ENCODE results near the gene SCNN1B.

The SCNN1B gene

DNA sequence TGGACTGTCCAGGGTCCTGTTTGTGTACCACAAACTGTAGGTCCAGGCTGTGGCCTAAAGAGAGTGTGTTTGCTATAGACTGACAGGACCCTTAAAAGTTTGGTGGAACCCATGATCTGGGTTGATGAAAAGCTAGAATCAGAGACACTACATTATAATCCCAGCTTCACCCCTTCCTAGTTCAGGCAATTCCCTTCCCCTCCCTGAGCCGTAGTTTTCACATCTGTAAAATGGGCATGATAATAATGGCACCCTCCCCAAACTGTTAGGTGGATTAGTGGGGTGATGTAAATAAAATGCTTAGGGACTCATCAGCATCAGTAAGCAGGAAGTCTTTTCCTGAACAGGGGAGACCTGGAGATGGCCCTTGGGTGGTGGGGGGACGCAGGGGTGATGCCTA, 2.5 kb downstream of the SCNN1B start:
- TF ChIP-seq, protein P1, sequence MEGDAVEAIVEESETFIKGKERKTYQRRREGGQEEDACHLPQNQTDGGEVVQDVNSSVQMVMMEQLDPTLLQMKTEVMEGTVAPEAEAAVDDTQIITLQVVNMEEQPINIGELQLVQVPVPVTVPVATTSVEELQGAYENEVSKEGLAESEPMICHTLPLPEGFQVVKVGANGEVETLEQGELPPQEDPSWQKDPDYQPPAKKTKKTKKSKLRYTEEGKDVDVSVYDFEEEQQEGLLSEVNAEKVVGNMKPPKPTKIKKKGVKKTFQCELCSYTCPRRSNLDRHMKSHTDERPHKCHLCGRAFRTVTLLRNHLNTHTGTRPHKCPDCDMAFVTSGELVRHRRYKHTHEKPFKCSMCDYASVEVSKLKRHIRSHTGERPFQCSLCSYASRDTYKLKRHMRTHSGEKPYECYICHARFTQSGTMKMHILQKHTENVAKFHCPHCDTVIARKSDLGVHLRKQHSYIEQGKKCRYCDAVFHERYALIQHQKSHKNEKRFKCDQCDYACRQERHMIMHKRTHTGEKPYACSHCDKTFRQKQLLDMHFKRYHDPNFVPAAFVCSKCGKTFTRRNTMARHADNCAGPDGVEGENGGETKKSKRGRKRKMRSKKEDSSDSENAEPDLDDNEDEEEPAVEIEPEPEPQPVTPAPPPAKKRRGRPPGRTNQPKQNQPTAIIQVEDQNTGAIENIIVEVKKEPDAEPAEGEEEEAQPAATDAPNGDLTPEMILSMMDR (IDR thresholded peaks at IDR 0.05; ENCODE audit: insufficient read depth, low read length, missing control alignments), result no peak
- H3K4me3 ChIP-seq (ENCODE audit: low read depth, low read length), result no peak overlapping the region
- ChIA-PET CTCF (no interaction called here), POLR2A (no interaction called here)
- DNase-seq (ENCODE audit: low read depth, low spot score), result no peak

DNA sequence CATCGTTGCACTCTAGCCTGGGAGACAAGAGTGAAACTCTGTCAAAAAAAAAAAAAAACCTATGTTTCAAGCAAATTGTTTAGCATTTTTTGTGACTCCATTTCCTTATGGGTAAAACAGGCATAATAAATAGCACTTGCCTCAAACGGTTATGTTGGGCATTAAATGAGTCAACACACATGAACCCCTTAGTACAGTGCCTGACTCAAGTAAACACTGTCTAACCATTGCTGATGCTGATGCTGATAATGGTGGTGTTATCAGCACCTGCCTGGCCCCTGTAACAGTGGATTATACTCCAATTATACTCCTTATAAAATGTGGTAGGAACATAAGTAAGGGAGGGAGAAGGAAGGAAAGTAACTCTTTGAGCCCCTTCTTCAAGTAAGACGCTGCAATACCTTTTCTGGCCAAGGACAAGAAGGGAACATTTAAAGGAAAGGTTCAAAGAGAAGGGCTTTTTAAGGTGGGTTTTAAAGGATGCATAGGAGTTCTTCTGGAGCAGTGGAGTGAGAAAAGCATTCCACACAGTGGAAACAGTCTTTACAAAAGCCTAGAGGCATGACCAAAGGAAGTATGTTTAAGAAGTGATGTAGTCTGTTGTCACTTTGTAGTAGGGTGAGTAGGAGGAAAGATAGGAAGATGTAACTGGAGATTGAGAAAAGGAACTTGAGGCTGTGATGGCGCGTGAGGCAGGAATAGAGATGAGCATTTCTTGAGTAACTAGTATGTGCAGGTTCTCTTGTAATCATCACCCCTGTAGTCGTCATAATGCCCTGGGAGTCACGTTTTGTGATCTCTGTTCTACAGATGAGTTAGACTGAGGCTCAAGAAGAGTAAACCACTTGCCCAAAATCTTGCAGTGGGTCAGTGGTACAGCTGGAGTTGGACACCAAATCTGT, 4.3 kb downstream of the SCNN1B start:
- TF ChIP-seq, protein P1 (IDR thresholded peaks at IDR 0.05; ENCODE audit: insufficient read depth, low read length, missing control alignments), result no peak
- DNase-seq (ENCODE audit: low read depth, low spot score), result no peak
- ChIA-PET POLR2A (no interaction called here), CTCF (no interaction called here)
- no peak overlapping the region for H3K4me3 ChIP-seq (ENCODE audit: low read depth, low read length)

DNA sequence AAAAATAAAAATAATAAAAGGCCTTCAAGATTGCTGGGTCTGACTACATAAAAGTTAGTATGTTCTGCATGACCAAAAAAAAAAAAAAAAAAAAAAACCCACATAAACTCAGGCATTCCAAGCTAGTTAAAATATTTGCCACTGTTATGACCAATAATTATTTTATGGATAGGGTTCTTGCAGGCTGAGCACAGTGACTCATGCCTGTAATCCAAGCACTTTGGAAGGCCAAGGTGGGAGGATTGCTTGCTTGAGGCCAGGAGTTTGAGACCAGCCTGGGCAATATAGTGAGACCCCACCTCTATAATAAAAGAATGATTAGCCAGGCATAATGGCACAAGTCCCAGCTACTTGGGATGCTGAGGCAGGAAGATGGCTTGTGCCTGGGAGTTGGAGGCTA, 8.1 kb downstream of the SCNN1B start:
- POLR2A ChIA-PET, result no interaction called here
- DNase-seq (ENCODE audit: low read depth, low spot score), result no peak
- CTCF ChIA-PET, result no interaction called here
- H3K4me3 ChIP-seq (ENCODE audit: low read depth, low read length), result no peak overlapping the region
- TF ChIP-seq, protein P1 (IDR thresholded peaks at IDR 0.05; ENCODE audit: insufficient read depth, low read length, missing control alignments), result no peak

DNA sequence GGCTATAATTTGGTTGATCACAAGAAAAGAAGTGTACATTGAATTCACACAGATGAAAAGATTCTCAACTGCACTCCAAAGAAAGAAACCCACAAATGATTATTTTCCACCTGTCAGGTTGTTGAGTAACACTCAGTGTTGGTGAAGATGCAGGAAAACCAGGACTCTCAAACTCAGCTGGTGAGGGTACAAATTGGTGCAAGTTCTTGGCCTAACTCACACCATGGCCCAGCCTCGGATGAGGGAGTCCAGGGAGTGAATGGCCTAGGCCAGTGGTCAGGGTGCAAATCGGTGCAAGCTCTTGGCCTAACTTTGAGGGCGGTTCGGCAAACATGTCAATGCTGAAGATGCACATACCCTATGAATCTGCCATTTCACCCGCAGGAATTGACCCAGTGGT, 8.6 kb downstream of the SCNN1B start:
- H3K4me3 ChIP-seq (ENCODE audit: low read depth, low read length), result no peak overlapping the region
- ChIA-PET CTCF (no interaction called here), POLR2A (no interaction called here)
- TF ChIP-seq, protein P1 (IDR thresholded peaks at IDR 0.05; ENCODE audit: insufficient read depth, low read length, missing control alignments), result no peak
- no peak for DNase-seq (ENCODE audit: low read depth, low spot score)

DNA sequence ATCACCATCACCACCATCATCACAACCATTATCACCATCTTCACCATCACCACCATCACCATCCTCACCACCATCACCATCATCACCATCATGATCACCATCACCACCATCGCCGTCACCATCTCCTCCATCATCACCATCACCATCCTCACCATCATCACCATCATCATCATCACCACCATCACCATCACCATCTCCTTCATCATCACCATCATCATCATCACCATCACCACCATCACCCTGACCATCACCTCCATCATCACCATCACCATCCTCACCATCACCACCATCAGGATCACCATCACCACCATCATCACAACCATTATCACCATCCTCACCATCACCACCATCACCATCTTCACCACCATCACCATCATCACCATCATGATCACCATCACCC, 14.1 kb downstream of the SCNN1B start:
- TF ChIP-seq, protein P1 (IDR thresholded peaks at IDR 0.05; ENCODE audit: insufficient read depth, low read length, missing control alignments), result no peak
- no peak overlapping the region for H3K4me3 ChIP-seq (ENCODE audit: low read depth, low read length)
- DNase-seq (ENCODE audit: low read depth, low spot score), result no peak
- POLR2A ChIA-PET, result no interaction called here
- CTCF ChIA-PET, result no interaction called here

DNA sequence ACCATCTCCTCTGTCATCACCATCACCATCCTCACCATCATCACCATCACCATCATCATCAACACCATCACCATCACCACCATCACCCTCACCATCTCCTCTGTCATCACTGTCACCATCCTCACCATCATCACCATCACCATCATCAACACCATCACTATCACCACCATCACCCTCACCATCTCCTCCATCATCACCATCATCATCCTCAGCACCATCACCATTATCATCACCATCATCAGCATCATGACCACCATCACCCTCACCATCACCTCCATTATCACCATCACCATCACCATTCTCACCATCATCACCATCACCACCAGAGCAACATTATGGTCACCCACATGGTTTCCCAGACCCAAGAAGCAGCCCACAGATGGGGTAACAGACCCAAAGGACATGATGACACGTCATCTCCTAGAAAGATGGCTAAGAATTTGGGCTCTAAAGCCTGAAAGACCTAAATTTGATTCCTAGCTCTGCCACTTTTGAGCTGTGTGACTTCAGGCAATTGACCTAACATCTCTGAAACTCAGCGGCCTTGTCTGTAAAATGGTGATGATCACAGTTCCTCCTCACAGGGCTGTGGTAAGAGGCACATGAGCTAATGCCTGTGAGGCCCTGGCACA, 14.6 kb downstream of the SCNN1B start:
- TF ChIP-seq, protein P1 (IDR thresholded peaks at IDR 0.05; ENCODE audit: insufficient read depth, low read length, missing control alignments), result no peak
- CTCF ChIA-PET, result no interaction called here
- H3K4me3 ChIP-seq (ENCODE audit: low read depth, low read length), result no peak overlapping the region
- DNase-seq (ENCODE audit: low read depth, low spot score), result no peak
- POLR2A ChIA-PET, result no interaction called here
